Testis (tissue), 2 donors: Measurements from ENCODE around the gene ZXDC.

ENCODE experiments used
- CTCF ChIP-seq, 3 experiments: fragments of 450-650 bp in 2 of 3; fragments of 200-600 bp in 1 of 3; sonication (generic) in 1 of 3; IDR thresholded peaks; one replicate each; pipeline ENCODE4 v1.5.1; 2016 to 2019; ENCODE audit warnings: antibody characterized with exemption in 3 of 3, mild to moderate bottlenecking in 2 of 3, moderate library complexity in 1 of 3
- POLR2A ChIP-seq: fragments of 450-650 bp; IDR thresholded peaks from one replicate; pipeline ENCODE4 v1.6.1; 2017; ENCODE audit warnings: antibody characterized with exemption, mild to moderate bottlenecking, moderate library complexity

GRCh38 chr3:126419886-126420786 is 55.6 kb downstream of the ZXDC start:
- TF ChIP-seq CTCF (IDR thresholded peaks at IDR 0.05) (no peak), POLR2A (no peak)
